HG02870 (cell line): Measurements from ENCODE around the gene ACSM6.

Experiments used
- ATAC-seq: cut with Tn5 transposase; IDR thresholded peaks from one replicate; pipeline ENCODE4 v1.9.1; 2021; ENCODE audit warnings: mild to moderate bottlenecking, moderate library complexity; ENCODE audit not compliant: unreplicated experiment

Gene ACSM6

DNA sequence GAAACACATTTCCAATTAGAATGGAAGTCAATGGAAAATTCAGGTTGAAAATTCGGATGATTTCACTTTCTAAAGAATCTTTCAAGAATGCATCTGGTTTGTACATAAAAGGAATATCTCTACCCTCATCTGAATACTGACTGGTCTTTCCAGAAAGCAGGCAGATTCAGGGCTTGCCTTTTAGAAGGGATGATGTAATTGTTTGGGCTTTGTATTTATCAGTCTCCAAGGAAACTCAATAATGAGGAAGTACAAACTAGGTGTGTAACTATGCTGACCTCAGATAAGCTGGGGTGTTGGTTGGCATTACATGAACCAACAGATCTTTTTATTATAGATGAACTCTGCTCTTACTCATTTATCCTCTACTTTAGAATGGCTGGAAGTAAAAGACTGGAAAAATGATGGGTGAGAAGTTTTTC is 72.6 kb downstream of the ACSM6 start:
- ATAC-seq = peak; percentile 86

DNA sequence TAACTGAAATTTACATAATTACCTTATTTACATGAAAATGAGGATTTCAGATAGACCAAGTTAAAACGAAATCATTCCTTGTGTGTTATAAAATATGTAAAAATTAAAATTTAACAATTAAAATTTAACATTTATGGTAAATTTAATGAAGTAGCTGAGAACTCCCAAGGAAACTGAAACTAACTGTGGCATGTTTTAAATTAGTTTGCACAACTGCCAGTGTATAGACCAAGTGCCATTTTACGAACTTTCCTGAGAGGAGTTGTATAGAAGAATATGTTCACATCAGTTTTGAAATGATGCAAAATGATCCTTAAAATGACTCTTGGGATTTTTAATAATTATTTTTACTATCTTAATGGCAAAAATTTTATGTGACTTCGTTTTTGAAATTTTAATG is 73.2 kb downstream of the ACSM6 start:
- ATAC-seq = no peak

GRCh38 chr10:95268438-95268837 is 74.4 kb downstream of the ACSM6 start:
- ATAC-seq = no peak

DNA sequence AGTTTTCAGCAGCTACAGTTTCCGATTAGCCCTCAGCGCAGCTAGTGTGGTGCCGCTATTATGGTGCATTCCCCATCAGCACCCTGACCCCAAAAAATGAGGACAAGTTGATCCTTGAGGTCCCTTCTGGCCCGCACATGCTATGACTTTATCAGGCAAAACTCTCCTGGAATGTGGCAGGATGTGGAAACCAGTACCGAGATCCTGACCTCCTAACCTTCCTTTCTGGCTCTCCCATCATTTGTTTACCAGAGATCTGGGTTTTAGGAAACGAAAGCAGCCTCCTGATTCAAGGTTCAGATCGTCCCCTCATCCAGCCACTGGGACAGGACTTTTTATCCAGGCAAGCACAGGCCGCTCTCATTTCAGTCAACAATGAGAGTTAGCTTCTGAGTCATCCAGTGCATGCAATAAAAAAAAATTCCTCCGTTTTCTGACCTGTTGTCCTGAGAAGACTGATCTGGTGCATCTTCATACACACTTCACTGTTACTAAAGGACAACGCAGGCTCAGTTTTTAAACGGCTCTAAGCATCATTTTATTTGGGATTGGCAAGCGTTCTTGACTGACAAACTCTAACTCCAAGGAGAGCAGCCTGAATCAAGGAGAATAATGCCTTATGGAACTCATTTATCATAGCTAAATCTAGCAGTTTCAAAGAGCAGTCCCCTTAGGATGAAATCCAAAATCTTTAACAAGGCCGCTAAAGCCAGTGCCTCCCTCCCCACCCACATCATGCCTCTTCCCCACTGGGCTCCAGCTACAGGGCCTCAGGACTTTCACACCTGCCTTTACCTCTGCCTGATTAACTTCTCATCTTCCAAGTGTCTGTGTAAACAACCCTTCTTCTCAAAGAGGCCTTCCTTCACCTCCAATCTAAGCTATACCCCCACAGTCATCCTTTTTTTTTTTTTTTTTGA is 79.6 kb downstream of the ACSM6 start:
- ATAC-seq = no peak

DNA sequence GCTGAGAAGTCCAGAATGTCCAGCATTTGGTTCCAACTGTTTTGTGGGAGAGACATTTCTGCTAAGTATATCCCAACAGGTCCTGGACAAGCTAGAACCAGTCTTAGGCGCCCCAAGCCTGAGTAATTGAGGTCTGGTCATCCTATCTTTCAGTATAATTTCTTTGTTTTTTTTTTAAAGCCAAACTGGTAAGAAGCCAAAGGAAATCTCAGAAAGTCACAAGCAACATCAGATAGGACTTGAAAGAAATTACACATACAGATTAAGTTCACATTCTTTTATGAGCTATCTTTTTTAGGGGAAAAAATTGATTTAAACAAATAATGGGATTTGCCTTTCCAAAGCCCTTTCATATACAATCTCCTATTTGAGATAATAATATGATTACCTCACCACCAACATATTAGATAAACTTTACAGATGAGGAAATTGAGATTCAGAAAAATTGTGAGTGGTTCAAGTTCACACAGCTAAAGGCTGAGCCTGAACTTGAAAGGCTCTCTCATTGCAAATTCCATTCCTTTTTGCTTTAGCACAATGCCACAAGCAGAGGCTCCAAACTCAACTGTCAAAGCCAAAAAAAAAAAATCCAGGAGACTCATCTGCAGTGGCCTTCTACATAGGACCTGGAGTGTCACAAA is 81.8 kb downstream of the ACSM6 start:
- ATAC-seq = no peak

GRCh38 chr10:95276367-95277200 is 82.5 kb downstream of the ACSM6 start:
- no peak for ATAC-seq

DNA sequence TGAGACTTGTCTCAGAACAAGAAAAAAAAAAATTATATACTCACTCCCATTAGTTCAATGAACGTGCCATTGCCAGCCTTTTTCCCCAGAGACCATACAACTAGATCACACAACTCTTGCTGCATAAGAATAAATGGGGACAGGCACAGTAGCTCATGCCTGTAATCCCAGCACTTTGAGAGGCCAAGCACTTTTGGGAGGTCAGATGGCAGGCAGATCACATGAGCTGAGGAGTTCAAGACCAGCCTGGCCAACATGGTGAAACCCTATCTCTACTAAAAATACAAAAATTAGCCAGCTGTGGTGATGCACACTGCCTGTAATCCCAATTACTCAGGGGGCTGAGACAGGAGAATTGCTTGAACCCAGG is 83.1 kb downstream of the ACSM6 start:
- no peak for ATAC-seq

GRCh38 chr10:95277614-95278013 is 83.6 kb downstream of the ACSM6 start:
- ATAC-seq = no peak
